VCaP (cell line): ENCODE results near the gene SLC37A2.

ENCODE experiments used
- H3K27ac ChIP-seq: fragments of 450-650 bp; 2 replicates; pipeline ENCODE4 v1.5.1; 2017
- CTCF ChIP-seq: fragments of 450-650 bp; conservative IDR thresholded peaks from 2 replicates; pipeline ENCODE4 v1.5.1; 2017; ENCODE audit warnings: mild to moderate bottlenecking, moderate library complexity

The SLC37A2 gene

DNA sequence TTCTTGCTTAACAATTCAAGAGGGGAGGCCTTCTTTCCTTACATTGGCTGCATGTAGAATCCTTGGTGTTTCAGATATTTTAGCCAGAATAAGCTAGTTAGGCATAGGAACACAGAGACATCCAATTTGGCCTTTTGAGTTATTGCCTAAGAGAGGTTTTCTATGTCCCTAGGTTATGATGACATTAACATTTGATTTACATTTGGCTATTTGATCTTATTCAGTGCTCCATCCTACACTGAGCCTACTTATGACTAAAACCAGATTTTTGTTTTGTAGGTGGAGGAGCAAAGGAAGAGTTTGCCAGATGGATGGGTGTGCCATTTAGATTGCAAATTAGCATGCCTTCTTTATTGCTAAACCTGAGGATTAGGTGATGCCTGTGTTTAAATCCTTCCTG is 11.1 kb upstream of the SLC37A2 start:
- no peak for TF ChIP-seq CTCF
- no peak overlapping the region for H3K27ac ChIP-seq

DNA sequence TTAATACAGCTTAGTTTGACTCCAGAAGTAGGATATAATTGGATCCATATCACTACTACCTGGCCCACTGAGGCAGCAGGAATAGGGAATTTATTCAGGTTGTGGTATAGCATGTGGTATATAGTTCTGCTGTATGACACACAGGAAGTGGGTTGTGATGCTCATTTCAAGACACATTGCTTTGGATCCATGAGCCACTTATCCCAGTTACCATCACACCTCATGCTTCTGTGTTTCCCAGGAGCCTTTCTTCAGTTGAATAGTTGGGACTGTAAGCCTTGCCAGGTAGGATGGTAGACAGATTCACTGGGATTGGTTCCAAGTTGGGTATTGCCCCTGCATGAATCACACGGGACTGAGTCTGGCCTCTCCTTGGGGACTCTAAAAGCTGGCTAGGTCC is 9.9 kb upstream of the SLC37A2 start:
- TF ChIP-seq CTCF: no peak
- H3K27ac ChIP-seq: no peak overlapping the region

DNA sequence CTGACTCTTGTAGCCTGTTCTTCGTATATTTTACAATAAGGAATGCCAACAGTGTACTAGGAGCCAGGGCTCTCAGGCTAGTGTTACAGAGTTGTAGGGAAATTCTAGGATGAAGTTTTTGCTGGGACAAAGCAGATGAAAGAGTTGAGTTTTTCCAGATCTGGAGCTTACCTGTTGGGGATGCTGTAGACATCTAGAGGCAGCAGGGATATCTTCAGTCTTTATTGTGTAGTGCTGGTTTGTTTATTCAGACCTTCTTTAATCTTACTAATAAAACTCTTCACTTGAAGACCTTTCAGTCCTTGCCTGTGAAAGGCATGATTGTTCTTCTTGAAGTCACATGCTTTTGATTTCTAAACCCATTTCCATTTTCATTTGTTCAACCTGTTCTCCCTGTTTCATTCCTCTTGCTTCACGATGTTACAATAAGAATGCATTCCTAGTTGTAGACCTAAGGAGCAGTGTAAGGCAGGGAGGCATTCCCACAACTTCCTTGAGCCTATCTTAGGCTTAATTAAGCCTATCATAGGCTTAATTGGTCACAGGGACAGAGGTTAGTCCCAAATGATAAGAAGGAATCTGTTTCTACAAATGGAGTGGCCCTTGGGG is 7.9 kb upstream of the SLC37A2 start:
- H3K27ac ChIP-seq: peak overlapping the region; percentile 79
- peak; percentile 59 for TF ChIP-seq CTCF

- H3K27ac ChIP-seq: peak overlapping the region; percentile 79
Observed at GRCh38 chr11:125056111-125056510, 7.0 kb upstream of the SLC37A2 start.

GRCh38 chr11:125056931-125057692 is 6.0 kb upstream of the SLC37A2 start:
- no peak for TF ChIP-seq CTCF
- peak overlapping the region; percentile 79 for H3K27ac ChIP-seq

DNA sequence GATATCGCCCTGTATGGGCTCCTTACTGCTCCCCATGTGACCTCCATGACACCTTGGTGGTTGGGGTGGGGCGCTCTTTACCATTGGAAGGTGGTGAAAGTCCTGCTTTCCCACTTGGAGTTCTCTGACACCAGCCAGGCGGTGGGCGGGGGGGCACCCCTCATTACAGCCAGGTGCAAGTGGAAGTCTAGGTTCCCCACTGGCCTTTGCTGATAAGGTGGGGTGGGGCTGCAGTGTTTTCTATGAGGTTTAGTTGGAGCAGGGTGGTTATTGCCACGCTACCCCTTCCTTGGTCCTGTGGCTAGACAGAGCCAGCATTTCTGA is 5.5 kb upstream of the SLC37A2 start:
- peak overlapping the region; percentile 79; the same call in 1 of the 2 replicates for H3K27ac ChIP-seq
- TF ChIP-seq CTCF: no peak

GRCh38 chr11:125061281-125061680 is 1.8 kb upstream of the SLC37A2 start:
- no peak for TF ChIP-seq CTCF
- no peak overlapping the region for H3K27ac ChIP-seq
